DND-41 (cell line): ENCODE data around the gene TMIE.

ENCODE experiments used
- ATAC-seq: fragments of 200-7000 bp; cut with Tn5 transposase; 3 replicates; pipeline ENCODE4 v1.9.1; 2021; ENCODE audit warnings: low read depth; ENCODE audit not compliant: insufficient read depth
- DNase-seq: peaks from one replicate; pipeline ENCODE4 v3.0.0-alpha.2; 2020
- H2AFZ ChIP-seq: 2 replicates; pipeline ENCODE4 v1.6.0; 2012; ENCODE audit warnings: low read depth, low read length
- H3K27ac ChIP-seq: 2 replicates; pipeline ENCODE4 v1.5.1; 2012; ENCODE audit warnings: low read length, inconsistent platforms
- H3K27me3 ChIP-seq: fragments of 200-600 bp; sonication (generic); 2 replicates; pipeline ENCODE4 v1.6.0; 2012; ENCODE audit warnings: low read length, mild to moderate bottlenecking, inconsistent platforms; ENCODE audit not compliant: insufficient read depth, poor library complexity
- H3K36me3 ChIP-seq: 2 replicates; pipeline ENCODE4 v1.5.1; 2012; ENCODE audit warnings: low read length, inconsistent platforms; ENCODE audit not compliant: insufficient read depth
- H3K4me1 ChIP-seq: 2 replicates; pipeline ENCODE4 v1.5.1; 2012; ENCODE audit warnings: mild to moderate bottlenecking, low read length; ENCODE audit not compliant: insufficient read depth
- H3K4me2 ChIP-seq: 2 replicates; pipeline ENCODE4 v1.6.0; 2012; ENCODE audit warnings: mild to moderate bottlenecking, moderate library complexity, low read length, inconsistent platforms; ENCODE audit not compliant: insufficient read depth
- H3K4me3 ChIP-seq, 2 experiments: fragments of 200-600 bp in 1 of 2; shearing (Covaris generic) in 1 of 2; 2 replicates each; pipeline ENCODE4 v1.5.1; 2012 to 2016; ENCODE audit warnings: inconsistent platforms in 2 of 2, low read length in 2 of 2, mild to moderate bottlenecking in 2 of 2, low read depth in 1 of 2, moderate library complexity in 1 of 2
- H3K79me2 ChIP-seq: 2 replicates; pipeline ENCODE4 v1.6.0; 2012; ENCODE audit warnings: low read length, inconsistent platforms; ENCODE audit not compliant: insufficient read depth
- H3K9ac ChIP-seq: 2 replicates; pipeline ENCODE4 v1.6.0; 2012; ENCODE audit warnings: low read depth, mild to moderate bottlenecking, inconsistent platforms, low read length, moderate library complexity
- H3K9me3 ChIP-seq: 2 replicates; pipeline ENCODE4 v1.5.1; 2012; ENCODE audit warnings: low read length, moderate library complexity, mild to moderate bottlenecking, inconsistent platforms; ENCODE audit not compliant: insufficient read depth, severe bottlenecking
- H4K20me1 ChIP-seq: 2 replicates; pipeline ENCODE4 v1.6.0; 2012; ENCODE audit warnings: low read length; ENCODE audit not compliant: insufficient read depth
- EZH2 ChIP-seq: IDR thresholded peaks from 3 replicates; pipeline ENCODE4 v1.6.1; 2012; ENCODE audit warnings: borderline replicate concordance, low read depth, mild to moderate bottlenecking, moderate library complexity, low read length, inconsistent platforms; ENCODE audit not compliant: severe bottlenecking
- TF ChIP-seq, protein P1 (sequence below): IDR thresholded peaks from 2 replicates; pipeline ENCODE4 v1.5.1; 2012; ENCODE audit warnings: borderline replicate concordance, low read length, moderate library complexity, mild to moderate bottlenecking; ENCODE audit not compliant: poor library complexity, severe bottlenecking; ENCODE audit errors: extremely low read depth

Gene TMIE

DNA sequence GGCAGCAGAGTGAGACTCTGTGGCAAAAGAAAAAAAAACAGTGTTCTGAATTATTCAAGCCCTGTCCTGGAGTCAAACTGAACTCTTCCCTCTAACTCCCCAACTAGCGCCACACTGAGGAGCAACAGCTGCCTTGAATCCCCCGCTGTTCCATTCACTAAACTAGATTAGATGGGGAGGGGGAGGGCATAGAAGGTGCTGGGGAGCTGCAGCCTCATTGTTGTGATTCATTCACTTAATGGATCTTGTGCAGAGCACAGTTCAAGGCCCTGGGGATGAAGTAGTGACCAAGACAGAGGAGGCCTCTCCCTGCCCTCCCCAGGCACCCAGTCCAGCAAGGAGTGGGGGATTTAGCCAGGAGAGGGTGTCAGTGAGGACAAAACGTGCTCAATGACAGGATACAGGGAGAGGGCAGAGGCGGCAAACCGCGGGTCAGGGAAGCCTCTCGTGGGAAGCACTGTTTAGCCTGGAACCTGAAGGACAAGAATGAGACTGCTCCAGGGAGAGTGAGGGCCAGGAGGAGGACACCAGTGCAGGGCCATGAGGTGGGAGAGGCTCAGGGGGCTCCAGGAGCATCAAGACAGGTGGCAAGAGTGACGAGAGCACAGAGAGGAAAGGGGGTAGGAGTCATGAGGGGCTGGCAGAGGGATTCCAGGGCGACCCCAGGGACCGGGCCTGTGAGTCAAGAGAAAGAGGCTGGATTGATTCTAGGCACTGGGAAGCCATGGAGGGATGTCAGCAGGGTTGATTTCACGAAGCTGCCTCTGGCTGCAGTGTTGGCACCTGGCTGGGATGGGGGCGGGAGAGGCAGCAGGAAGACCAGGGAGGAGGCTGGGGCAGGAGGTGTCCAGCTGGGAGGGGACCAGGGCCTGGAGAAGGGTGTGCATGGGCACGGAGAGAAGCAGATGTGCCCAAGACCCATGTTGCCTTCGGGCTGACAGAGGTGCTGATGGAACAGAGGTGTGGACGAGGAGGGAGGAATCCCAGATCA is 39.1 kb upstream of the TMIE start:
- H3K27me3 ChIP-seq = no peaks in the 10 kb centered on the region
- no peak overlapping the region for H3K27ac ChIP-seq
- no peak overlapping the region for H3K4me3 ChIP-seq
- no peaks in the 10 kb centered on the region for H3K79me2 ChIP-seq
- H3K4me2 ChIP-seq = no peak overlapping the region
- DNase-seq (peak; percentile 1), ATAC-seq (no peak)
- H3K4me1 ChIP-seq = no peaks in the 10 kb centered on the region
- no peaks in the 10 kb centered on the region for H4K20me1 ChIP-seq
- no peak overlapping the region for H2AFZ ChIP-seq
- H3K36me3 ChIP-seq = no peaks in the 10 kb centered on the region
- TF ChIP-seq, protein P1, sequence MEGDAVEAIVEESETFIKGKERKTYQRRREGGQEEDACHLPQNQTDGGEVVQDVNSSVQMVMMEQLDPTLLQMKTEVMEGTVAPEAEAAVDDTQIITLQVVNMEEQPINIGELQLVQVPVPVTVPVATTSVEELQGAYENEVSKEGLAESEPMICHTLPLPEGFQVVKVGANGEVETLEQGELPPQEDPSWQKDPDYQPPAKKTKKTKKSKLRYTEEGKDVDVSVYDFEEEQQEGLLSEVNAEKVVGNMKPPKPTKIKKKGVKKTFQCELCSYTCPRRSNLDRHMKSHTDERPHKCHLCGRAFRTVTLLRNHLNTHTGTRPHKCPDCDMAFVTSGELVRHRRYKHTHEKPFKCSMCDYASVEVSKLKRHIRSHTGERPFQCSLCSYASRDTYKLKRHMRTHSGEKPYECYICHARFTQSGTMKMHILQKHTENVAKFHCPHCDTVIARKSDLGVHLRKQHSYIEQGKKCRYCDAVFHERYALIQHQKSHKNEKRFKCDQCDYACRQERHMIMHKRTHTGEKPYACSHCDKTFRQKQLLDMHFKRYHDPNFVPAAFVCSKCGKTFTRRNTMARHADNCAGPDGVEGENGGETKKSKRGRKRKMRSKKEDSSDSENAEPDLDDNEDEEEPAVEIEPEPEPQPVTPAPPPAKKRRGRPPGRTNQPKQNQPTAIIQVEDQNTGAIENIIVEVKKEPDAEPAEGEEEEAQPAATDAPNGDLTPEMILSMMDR = no peak
- no peaks in the 10 kb centered on the region for H3K9me3 ChIP-seq
- H3K9ac ChIP-seq = no peak overlapping the region

DNA sequence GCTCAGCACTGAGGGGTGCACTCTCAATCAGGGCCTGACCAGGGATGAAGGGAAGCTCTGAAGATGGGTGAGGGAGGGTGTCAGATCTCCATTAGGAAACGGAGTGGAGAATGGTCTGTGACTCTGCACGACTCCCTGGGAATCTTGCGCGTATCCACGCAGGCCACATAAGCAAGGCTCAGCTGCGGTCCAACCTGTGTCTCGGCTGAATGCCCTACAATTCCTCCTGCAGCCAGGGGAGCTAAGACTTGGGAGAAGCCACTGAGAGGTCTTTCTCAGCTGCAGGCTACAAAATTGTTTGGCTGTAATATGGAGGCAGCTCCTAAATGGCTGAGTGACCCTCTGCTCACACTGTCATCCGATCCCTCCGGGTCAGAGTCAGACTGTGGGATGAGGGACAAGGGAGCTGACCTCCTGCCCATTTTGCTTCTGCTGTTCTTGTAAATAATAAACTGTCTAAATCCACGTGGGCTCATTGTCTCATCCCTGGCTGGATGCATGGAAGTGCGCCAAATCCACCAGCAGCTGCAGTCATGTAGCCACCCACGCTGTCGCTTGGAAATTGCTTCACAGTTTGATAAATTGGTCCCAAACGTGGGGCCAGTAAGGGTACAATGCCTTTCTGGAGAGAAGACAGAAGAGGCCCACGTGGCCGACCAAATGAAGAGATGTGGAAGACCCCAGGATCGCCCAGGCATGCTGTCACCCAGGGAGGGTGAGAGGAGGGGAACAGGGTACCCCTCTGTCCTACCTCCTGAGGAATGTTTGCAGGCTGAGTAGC is 38.2 kb upstream of the TMIE start:
- H4K20me1 ChIP-seq = no peaks in the 10 kb centered on the region
- H3K9ac ChIP-seq = no peak overlapping the region
- H3K9me3 ChIP-seq = no peaks in the 10 kb centered on the region
- H3K4me3 ChIP-seq = no peak overlapping the region
- DNase-seq (peak; percentile 2), ATAC-seq (no peak)
- TF ChIP-seq EZH2 = no peak
- TF ChIP-seq, protein P1 = no peak
- H3K79me2 ChIP-seq = no peaks in the 10 kb centered on the region
- no peak overlapping the region for H2AFZ ChIP-seq
- no peaks in the 10 kb centered on the region for H3K27me3 ChIP-seq
- no peaks in the 10 kb centered on the region for H3K36me3 ChIP-seq
- no peak overlapping the region for H3K27ac ChIP-seq
- no peaks in the 10 kb centered on the region for H3K4me1 ChIP-seq
- no peak overlapping the region for H3K4me2 ChIP-seq

DNA sequence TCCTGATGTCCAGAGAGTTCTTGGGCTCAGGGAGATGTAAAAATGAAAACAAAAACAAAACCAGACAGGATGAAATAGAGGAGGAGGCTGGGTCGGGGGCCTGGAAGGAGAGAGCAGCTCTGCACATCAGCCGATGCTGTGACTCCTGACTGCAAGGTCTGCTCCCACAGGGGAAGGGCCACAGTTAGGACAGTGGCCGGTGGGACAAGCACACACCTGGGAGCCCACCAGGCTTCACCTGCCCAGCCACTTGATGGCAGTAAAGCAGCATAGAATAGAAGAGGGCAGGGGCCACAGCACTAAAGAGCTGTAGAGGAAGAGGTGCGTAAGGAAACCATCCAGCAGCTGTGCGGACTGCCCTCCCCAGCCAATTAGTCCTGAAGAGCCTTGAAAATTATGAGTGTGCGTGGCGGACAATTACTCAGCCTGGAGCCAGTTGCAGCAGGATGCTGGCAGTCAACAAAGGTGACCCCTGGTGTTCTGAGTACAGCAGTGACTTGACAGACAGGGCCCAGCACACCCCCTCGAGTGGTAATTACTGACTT is 37.5 kb upstream of the TMIE start:
- no peak overlapping the region for H3K4me2 ChIP-seq
- H3K9me3 ChIP-seq = no peaks in the 10 kb centered on the region
- no peak overlapping the region for H3K4me3 ChIP-seq
- ATAC-seq (peak; percentile 56), DNase-seq (peak; percentile 3)
- H4K20me1 ChIP-seq = no peaks in the 10 kb centered on the region
- no peak overlapping the region for H2AFZ ChIP-seq
- TF ChIP-seq, protein P1 = peak; percentile 49
- TF ChIP-seq EZH2 = no peak
- no peaks in the 10 kb centered on the region for H3K4me1 ChIP-seq
- no peaks in the 10 kb centered on the region for H3K27me3 ChIP-seq
- no peak overlapping the region for H3K9ac ChIP-seq
- no peaks in the 10 kb centered on the region for H3K36me3 ChIP-seq
- H3K79me2 ChIP-seq = no peaks in the 10 kb centered on the region
- no peak overlapping the region for H3K27ac ChIP-seq
